ENCODE results near the gene WDR90.

Gene WDR90

DNA sequence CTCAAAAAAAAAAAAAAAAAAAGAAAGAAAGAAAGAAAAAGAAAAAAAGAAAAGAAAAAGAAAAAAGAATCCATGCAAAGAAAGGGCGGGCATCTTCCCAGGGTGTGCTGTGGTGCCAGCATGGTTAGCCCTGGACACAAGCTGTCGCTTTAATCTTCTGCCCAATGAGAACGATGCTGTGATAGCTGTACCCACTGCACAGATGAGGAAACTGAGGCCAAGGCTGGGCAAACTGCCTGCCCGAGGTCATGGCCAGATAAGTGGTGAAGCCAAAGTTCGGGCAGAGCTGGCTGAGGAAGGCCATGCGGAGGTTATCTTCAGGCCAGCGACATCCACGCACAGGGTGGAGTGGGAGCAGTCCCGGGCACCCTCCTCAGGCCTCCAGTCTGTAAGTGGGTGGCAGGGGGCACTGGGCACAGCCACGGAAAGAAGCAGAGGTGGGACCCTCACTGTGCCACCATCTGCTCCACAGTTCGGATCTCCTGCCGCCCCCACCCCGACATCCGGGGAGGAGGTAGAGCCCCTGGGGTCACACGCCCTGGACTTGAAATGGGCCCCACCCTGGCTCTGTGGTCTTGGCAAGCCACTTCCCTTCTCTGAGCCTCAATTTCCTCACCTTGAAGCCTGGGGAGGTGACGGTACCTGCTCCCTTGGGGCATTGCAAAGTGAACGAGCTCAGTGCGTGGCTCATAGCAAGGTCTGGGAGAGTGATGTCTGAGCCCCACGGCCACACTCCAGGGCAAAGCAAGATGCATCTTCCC, 49.9 kb downstream of the WDR90 start:
- H3K4me3 ChIP-seq (ENCODE audit: low read length): no peak overlapping the region
- TF ChIP-seq ZNF274 (IDR thresholded peaks at IDR 0.05; ENCODE audit: low read depth, low read length): no peak

DNA sequence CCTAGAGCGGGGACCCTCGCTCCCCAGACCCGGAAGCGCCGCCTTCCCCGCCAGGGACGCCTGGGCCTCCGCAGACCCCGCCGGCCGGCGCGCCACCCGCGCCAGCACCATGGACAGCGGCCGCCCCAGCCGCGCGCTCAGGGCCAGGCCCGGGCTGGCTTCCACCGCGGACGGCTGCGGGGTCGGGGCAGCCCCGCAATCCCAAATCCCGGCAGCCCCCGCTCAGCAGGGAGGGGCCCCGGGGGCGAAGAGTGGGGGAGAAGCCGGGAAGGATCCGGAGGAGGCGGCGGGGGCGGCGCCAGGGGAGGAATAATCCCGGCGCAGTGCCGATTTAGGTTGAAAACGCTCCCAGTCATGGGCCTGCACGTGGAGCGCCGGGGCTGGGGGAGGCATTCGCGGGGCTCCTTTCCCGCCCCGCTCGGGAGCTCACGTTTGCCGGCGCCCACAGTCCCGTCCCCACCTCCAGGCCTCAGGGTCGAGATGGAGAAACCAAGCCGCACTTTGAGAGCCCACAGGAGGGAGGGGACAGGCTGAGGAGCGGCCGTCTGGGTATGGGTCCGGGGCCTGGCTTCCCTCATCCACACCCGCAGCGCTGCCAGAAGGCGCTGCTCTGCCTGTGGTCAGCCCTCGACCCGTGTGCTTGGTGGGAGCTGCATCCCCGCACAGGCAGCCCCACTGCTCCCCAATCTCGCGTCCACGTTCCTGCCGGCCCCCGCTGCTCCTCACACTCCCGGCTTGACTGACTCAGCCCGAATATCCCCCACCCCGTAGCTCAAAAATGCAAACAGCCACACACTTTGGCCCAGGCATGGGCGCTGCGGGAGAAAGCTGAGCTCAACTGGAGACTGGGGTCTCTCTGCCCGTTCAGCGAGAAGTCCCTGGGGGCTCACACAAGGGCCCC, 51.8 kb downstream of the WDR90 start:
- H3K4me3 ChIP-seq (ENCODE audit: low read length): no peak overlapping the region

DNA sequence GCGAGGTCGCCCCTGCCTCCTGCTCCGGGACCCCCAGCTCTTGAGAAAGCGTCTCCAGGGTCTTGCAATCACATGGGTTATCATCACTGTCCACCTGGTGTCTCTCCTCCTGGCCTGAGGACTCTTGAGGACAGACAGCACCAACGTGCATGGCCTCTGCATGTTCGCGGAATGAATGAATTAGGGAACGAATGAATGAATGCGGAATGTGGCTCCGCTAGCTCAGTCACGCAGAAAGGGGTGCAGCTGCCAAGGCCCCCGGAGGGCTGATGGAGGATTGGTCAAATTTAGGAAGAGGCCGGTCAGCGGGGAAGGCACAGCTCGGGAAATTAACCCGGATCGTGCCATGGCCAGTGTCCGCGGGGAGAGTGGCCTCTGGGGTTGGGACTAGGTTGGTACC, 53.2 kb downstream of the WDR90 start:
- TF ChIP-seq ZNF274 (IDR thresholded peaks at IDR 0.05; ENCODE audit: low read depth, low read length): no peak

More for the DNA sequence above, 51.8 kb downstream of the WDR90 start:
- TF ChIP-seq ZNF274 (IDR thresholded peaks at IDR 0.05; ENCODE audit: low read depth, low read length): no peak

DNA sequence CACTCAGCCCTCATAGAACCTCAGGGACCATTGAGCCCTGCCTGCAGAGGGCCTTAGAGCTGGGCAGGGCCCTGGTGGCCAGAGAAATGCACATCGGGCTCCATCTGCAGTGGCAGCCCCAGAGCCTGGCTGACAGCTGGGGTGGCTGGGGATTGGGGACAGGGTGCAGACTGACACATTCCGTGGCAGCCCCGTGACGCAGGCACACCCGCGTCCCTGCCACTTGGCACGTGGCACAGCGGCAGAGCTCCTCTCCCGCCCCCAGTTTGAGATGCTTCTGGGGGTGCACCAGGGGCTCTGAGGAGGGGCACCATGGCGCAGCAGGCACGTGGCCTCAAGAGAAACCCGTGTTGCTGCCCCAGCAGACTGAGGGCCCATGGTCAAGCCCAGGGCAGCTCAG, 54.2 kb downstream of the WDR90 start:
- TF ChIP-seq ZNF274 (IDR thresholded peaks at IDR 0.05; ENCODE audit: low read depth, low read length): no peak
- no peak overlapping the region for H3K4me3 ChIP-seq (ENCODE audit: low read length)

More for the DNA sequence above, 53.2 kb downstream of the WDR90 start:
- H3K4me3 ChIP-seq (ENCODE audit: low read length): no peak overlapping the region

DNA sequence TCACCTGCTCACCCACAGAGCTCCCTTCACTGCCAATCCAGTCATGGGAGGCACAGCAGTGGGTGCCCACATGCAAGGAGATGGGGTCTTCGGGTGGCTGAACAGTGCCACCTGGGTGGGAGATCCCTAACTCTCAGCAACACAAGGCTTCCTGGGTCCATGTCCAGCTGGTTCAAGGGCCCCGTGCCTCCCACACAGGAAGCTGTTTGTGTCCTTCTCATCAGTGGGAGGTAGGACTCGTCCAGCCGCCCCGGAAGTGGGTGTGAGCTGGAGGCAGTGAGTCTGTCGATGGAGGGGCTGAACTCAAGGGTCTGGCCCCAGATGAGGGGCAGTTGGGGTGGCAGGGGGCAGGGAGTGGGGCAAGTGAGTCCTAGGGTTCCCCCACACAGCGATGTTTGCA, 54.9 kb downstream of the WDR90 start:
- H3K4me3 ChIP-seq (ENCODE audit: low read length): no peak overlapping the region
- no peak for TF ChIP-seq ZNF274 (IDR thresholded peaks at IDR 0.05; ENCODE audit: low read depth, low read length)

DNA sequence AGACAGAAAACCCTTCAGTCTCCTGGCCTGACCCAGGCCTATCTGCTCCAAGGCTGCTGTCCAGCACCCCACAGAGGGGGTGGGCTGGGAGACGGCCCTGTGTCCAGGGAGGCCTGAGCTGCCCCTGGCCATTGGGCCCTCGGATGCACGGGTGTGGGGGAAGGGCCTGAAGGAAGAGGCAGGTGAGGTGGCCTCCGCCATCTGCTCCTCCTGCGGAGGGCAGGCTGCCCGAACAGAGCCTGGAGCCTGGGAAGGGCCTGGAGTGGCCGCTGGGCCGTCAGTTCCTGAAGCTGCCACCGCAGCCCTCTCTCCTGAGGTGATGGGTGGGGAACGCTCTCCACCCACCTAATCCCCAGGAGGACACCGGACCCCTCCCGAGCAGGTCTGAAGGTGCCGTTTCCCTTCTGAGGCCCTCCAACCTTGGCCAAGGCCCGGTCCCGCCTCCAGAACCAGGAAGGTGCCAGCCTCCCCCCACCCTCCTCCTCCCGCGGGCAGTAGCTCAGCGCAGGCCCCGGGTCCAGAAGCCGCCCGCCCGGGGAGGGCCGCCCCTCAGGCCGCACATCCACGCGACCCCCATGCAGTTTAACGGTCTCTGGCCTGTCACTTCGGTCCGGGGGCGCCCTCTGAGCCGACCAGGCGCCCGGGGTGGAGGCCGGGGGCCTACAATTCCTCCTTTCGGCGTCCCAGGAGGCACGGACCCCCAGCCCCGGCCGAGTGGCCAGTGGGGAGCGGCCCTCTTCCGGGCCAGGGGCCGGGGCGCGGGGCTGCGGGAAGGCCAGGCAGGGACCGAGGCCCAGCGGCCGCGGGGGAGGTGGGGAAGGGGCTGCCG, 55.6 kb downstream of the WDR90 start:
- no peak for TF ChIP-seq ZNF274 (IDR thresholded peaks at IDR 0.05; ENCODE audit: low read depth, low read length)
- H3K4me3 ChIP-seq (ENCODE audit: low read length): no peak overlapping the region

DNA sequence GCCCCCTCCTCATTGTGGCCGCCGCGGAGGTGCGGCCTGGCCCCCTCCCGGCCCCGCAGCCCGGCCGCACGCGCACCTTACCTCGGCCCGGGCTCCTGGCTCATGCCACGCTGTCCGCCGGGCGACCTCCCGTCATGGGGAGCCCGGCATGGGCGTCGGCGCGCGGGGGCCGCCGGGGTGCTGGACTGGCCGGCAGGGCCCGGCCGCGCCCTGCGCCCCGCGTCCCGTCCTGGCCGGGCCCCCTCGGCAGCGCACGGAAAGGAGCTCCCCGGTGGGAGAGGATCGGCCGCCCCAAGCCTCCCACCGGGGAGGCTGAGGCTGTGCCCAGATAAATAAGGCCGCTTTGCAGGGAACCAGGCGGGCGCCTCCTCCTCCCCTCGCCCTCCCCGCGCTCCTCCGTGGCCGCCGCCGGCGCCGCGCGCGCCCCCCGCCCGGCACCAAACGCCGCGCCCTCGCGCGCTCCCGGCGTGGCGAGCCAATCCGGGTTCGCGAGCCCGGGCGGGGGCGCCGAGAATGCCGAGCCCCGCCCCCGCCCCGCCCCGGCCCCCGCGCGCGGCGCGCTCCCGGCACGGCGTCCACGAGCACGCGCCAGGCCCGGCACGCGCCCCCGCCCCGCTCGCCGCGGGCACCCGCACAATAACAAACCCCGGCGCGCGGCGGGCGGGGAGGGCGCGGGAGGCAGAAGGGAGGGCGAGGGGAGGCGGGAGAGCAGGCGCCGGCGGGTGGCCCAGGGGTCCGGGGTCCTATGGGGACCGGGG, 56.4 kb downstream of the WDR90 start, which contains the start of gene FBXL16:
Gene FBXL16 (minus strand): TSS at position 371 of the 758 bp plus-strand sequence. CDS start 8,396 bp downstream, outside the sequence.
- no peak within 1 kb of the TSS for H3K4me3 ChIP-seq (ENCODE audit: low read length)
- no peak for TF ChIP-seq ZNF274 (IDR thresholded peaks at IDR 0.05; ENCODE audit: low read depth, low read length)

DNA sequence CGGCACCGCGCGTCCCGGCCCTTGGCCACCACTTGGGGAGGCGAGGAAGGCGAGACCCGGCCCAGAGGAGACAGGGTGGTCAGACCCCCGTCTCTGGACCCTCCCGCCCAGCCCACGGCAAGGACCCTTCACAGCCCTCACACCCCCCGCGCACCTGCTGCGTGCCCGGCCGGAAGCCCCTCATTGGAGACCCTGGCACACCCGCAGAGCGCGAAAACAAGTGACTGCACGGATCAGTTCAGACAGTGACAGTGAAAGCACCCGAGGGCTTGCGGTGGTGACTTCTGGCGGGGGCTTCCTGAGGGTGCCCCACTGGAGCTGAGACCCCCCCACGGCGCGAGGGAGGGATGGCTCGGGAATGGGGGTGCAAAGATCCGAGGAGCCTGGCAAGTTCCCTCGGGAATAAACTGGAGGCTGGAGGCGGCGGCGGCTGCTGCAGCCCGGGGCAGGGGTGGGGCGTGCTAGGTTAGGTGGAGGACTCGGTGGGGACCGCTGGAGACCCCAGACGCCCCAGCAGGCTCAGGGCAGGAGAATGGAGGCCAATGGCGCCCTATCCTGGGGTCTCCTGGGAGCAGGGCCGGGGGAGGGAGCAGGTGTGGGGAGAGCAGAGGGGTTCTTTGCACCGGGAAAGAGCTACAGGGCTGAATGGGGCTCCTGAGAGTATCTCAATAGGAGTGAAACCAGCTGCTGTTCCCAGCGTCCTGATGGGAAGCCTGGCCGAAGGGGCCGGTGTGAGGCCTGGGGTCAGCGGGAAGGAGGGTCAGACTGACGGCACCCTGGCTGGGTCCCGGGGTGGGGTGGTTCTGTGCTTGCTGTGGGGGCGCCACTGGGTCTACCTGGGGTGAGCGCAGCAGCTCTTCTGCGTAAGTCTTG, 57.3 kb downstream of the WDR90 start:
- no peak for TF ChIP-seq ZNF274 (IDR thresholded peaks at IDR 0.05; ENCODE audit: low read depth, low read length)
- H3K4me3 ChIP-seq (ENCODE audit: low read length): no peak overlapping the region

DNA sequence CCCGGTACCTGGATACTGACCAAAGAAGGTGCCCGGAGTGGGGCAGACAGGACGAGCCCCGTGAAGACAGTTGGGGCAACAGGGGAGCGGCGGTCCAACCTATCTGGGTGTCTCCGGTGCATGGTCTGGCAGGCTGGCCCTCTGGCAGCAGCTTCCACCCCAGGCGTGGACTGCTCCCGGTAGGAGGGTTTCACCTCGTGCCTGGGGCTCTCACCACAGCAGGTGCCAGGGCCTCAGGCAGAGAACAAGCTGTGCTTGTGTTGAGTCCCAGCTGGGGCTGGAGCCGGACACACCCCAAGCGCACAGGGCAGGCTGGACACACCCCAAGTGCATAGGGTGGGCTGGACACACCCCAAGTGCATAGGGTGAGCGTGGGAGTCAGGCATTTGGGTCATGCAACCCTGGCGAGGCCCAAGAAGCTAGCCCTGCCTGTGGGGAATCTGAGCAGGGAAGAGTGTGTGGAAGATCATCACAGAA, 57.9 kb downstream of the WDR90 start:
- no peak overlapping the region for H3K4me3 ChIP-seq (ENCODE audit: low read length)
- no peak for TF ChIP-seq ZNF274 (IDR thresholded peaks at IDR 0.05; ENCODE audit: low read depth, low read length)

DNA sequence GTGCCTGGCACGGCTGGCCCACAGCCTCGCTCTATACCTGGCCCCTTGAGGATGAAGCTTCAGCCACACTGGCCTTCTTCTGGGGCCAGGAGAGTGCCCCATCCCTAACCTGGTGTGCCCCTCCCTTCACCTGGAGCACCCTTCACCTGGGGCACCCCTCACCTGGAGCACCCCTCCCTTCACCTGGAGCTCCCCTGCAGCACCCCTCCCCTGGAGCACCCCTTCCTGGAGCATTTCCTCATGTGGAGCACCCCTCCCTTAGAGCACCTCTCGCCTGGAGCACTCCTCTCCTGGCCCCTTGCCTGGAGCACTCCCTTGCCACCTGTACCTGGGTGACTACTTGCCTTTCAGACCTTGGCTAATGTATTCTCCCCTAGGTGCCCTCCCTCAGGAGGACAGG, 58.9 kb downstream of the WDR90 start:
- H3K4me3 ChIP-seq (ENCODE audit: low read length): no peak overlapping the region
- TF ChIP-seq ZNF274 (IDR thresholded peaks at IDR 0.05; ENCODE audit: low read depth, low read length): no peak

DNA sequence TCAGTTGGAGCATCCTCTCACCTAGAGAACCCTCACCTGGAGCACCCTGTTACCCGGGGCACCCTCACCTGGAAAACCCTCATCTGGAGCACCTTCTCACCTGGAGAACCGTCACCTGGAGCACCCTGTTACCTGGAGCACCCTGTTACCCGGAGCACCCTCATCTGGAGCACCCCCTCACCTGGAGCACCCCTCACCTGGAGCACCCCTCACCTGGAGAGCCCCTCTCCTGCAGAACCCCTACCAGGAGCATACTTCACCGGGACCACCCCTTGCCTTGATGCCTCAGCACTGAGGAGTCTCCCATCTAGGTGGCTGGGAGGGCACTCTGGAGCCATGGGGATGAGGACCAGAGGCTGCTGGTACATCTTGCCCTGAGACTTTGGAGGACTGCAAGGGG, 59.8 kb downstream of the WDR90 start:
- TF ChIP-seq ZNF274 (IDR thresholded peaks at IDR 0.05; ENCODE audit: low read depth, low read length): no peak
- no peak overlapping the region for H3K4me3 ChIP-seq (ENCODE audit: low read length)
